ENCODE results near the gene SLC41A3. TPM values are rescaled to one million over a fixed set of nuclear protein-coding genes. Genes with fewer than 3 reads are reported as not detected.

Gene SLC41A3
- total and polyA plus RNA-seq, 10 of the 15 experiments (the other 5 are each of a cell fraction or from before 2014, with no cell fraction given) = 8.3 to 29.5 (median 16.7) TPM

GRCh38 chr3:126056681-126057500 is 27.0 kb downstream of the SLC41A3 start:
- Histone ChIP-seq H3K9ac (ENCODE audit: control insufficient read depth, insufficient read depth, low read length) (no peak overlapping the region), H4K20me1 (ENCODE audit: control insufficient read depth, insufficient read depth) (no peaks in the 10 kb centered on the region), H3K4me3 (no peak overlapping the region), H3K4me2 (ENCODE audit: control insufficient read depth, insufficient read depth) (no peak overlapping the region), H3K27me3 (replicated peaks in 1 of 2; ENCODE audit: control insufficient read depth in 2 of 2, insufficient read depth in 2 of 2, low read length in 1 of 2) (no peaks in the 10 kb centered on the region), H3K36me3 (ENCODE audit: control insufficient read depth in 2 of 2, insufficient read depth in 2 of 2, low read length in 1 of 2) (no peaks in the 10 kb centered on the region), H2AFZ (ENCODE audit: control insufficient read depth, low read depth, low read length) (no peak overlapping the region), H3K9me3 (replicated peaks; ENCODE audit: control insufficient read depth, insufficient read depth, low read length) (no peaks in the 10 kb centered on the region), H3K79me2 (ENCODE audit: control insufficient read depth, insufficient read depth, low read length) (no peaks in the 10 kb centered on the region), H3K27ac (ENCODE audit: control insufficient read depth, insufficient read depth) (no peak overlapping the region), H3K4me1 (ENCODE audit: control insufficient read depth, insufficient read depth, low read length) (peaks cover 9% of the 10 kb centered on the region)
- RAD21 ChIA-PET (ENCODE audit: unreplicated experiment) = no interaction called here
- no peak for FAIRE-seq
- SMC1A ChIA-PET (ENCODE audit: uncharacterized antibody, unreplicated experiment) = no interaction called here
- ATAC-seq = no peak
- in situ Hi-C loops (cut with MboI) (no loop called here), intact Hi-C loops (cut with micrococcal nuclease; ENCODE audit: unreplicated experiment) (no loop called here)
- 67% methylated on average over 14 of the region's 14 CpGs for WGBS (ENCODE audit: insufficient coverage, insufficient replicate concordance, low lambda C conversion rate, missing lambda C conversion rate)
- CTCF ChIA-PET = no interaction called here
- DNase-seq (ENCODE audit: low read depth, low spot score) = no peak
- POLR2A ChIA-PET = no interaction called here
- no TSS peak for BruUV-seq (replicated peaks)
- TF ChIP-seq EP300 (IDR thresholded peaks at IDR 0.05; ENCODE audit: borderline replicate concordance in 1 of 2, control insufficient read depth in 1 of 2, low read depth in 2 of 2, low read length in 2 of 2) (no peak), TBL1XR1 (IDR thresholded peaks at IDR 0.05; ENCODE audit: low read depth, low read length) (no peak), HDGF (IDR thresholded peaks at IDR 0.05) (no peak), JUNB (IDR thresholded peaks at IDR 0.05) (no peak), EED (IDR thresholded peaks at IDR 0.05; ENCODE audit: low read depth) (no peak), SPI1 (IDR thresholded peaks at IDR 0.05; ENCODE audit: borderline replicate concordance, insufficient read depth, low read depth, low read length) (no peak), GABPA (IDR thresholded peaks at IDR 0.05; ENCODE audit: low read depth) (no peak), FOXM1 (IDR thresholded peaks at IDR 0.05; ENCODE audit: low read depth, low read length) (no peak), SRF (IDR thresholded peaks at IDR 0.05; ENCODE audit: low read depth in 2 of 2, low read length in 2 of 2) (no peak)
- TF ChIP-seq, protein P1, sequence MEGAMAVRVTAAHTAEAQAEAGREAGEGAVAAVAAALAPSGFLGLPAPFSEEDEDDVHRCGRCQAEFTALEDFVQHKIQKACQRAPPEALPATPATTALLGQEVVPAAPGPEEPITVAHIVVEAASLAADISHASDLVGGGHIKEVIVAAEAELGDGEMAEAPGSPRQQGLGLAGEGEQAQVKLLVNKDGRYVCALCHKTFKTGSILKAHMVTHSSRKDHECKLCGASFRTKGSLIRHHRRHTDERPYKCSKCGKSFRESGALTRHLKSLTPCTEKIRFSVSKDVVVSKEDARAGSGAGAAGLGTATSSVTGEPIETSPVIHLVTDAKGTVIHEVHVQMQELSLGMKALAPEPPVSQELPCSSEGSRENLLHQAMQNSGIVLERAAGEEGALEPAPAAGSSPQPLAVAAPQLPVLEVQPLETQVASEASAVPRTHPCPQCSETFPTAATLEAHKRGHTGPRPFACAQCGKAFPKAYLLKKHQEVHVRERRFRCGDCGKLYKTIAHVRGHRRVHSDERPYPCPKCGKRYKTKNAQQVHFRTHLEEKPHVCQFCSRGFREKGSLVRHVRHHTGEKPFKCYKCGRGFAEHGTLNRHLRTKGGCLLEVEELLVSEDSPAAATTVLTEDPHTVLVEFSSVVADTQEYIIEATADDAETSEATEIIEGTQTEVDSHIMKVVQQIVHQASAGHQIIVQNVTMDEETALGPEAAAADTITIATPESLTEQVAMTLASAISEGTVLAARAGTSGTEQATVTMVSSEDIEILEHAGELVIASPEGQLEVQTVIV (IDR thresholded peaks at IDR 0.05; ENCODE audit: borderline replicate concordance, partially characterized antibody) = no peak
- TF ChIP-seq, protein P2, sequence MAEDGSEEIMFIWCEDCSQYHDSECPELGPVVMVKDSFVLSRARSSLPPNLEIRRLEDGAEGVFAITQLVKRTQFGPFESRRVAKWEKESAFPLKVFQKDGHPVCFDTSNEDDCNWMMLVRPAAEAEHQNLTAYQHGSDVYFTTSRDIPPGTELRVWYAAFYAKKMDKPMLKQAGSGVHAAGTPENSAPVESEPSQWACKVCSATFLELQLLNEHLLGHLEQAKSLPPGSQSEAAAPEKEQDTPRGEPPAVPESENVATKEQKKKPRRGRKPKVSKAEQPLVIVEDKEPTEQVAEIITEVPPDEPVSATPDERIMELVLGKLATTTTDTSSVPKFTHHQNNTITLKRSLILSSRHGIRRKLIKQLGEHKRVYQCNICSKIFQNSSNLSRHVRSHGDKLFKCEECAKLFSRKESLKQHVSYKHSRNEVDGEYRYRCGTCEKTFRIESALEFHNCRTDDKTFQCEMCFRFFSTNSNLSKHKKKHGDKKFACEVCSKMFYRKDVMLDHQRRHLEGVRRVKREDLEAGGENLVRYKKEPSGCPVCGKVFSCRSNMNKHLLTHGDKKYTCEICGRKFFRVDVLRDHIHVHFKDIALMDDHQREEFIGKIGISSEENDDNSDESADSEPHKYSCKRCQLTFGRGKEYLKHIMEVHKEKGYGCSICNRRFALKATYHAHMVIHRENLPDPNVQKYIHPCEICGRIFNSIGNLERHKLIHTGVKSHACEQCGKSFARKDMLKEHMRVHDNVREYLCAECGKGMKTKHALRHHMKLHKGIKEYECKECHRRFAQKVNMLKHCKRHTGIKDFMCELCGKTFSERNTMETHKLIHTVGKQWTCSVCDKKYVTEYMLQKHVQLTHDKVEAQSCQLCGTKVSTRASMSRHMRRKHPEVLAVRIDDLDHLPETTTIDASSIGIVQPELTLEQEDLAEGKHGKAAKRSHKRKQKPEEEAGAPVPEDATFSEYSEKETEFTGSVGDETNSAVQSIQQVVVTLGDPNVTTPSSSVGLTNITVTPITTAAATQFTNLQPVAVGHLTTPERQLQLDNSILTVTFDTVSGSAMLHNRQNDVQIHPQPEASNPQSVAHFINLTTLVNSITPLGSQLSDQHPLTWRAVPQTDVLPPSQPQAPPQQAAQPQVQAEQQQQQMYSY (CRISPR knock-in tag; IDR thresholded peaks at IDR 0.05) = no peak
- TF ChIP-seq, protein P3, sequence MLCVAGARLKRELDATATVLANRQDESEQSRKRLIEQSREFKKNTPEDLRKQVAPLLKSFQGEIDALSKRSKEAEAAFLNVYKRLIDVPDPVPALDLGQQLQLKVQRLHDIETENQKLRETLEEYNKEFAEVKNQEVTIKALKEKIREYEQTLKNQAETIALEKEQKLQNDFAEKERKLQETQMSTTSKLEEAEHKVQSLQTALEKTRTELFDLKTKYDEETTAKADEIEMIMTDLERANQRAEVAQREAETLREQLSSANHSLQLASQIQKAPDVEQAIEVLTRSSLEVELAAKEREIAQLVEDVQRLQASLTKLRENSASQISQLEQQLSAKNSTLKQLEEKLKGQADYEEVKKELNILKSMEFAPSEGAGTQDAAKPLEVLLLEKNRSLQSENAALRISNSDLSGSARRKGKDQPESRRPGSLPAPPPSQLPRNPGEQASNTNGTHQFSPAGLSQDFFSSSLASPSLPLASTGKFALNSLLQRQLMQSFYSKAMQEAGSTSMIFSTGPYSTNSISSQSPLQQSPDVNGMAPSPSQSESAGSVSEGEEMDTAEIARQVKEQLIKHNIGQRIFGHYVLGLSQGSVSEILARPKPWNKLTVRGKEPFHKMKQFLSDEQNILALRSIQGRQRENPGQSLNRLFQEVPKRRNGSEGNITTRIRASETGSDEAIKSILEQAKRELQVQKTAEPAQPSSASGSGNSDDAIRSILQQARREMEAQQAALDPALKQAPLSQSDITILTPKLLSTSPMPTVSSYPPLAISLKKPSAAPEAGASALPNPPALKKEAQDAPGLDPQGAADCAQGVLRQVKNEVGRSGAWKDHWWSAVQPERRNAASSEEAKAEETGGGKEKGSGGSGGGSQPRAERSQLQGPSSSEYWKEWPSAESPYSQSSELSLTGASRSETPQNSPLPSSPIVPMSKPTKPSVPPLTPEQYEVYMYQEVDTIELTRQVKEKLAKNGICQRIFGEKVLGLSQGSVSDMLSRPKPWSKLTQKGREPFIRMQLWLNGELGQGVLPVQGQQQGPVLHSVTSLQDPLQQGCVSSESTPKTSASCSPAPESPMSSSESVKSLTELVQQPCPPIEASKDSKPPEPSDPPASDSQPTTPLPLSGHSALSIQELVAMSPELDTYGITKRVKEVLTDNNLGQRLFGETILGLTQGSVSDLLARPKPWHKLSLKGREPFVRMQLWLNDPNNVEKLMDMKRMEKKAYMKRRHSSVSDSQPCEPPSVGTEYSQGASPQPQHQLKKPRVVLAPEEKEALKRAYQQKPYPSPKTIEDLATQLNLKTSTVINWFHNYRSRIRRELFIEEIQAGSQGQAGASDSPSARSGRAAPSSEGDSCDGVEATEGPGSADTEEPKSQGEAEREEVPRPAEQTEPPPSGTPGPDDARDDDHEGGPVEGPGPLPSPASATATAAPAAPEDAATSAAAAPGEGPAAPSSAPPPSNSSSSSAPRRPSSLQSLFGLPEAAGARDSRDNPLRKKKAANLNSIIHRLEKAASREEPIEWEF (IDR thresholded peaks at IDR 0.05; ENCODE audit: insufficient replicate concordance, low read depth, low read length) = no peak
